CD4-positive, alpha-beta T cell (primary cell): ENCODE data around the gene NSD2. TPM values are rescaled to one million over a fixed set of nuclear protein-coding genes. Genes with fewer than 3 reads are reported as not detected.

Experiments
- ATAC-seq: fragments of 200-7000 bp; cut with Tn5 transposase; one replicate; pipeline ENCODE4 v1.10.0; 2022; ENCODE audit warnings: mild to moderate bottlenecking; ENCODE audit not compliant: poor library complexity
- CTCF ChIA-PET: fragments of 350-600 bp; sonication (Branson Sonifier 250); formaldehyde crosslinking; loops from one replicate; lab custom pipeline; 2021; ENCODE audit warnings: antibody characterized with exemption, inconsistent platforms; lab: Charles Lee
- POLR2A ChIA-PET: fragments of 350-600 bp; sonication (Branson Sonifier 250); formaldehyde crosslinking; loops from one replicate; lab custom pipeline; 2021; ENCODE audit warnings: antibody characterized with exemption, inconsistent platforms; lab: Charles Lee
- DNase-seq, 14 experiments: peaks; one replicate each; pipeline ENCODE4 v3.0.0-alpha.2; 2013 to 2020; ENCODE audit warnings: mixed read lengths in 2 of 14
- H3K27ac ChIP-seq, 2 donors: one replicate each; pipeline versions ENCODE4 v1.5.1 to v1.7.0; 2013; ENCODE audit warnings: low read length in 2 of 2, low read depth in 1 of 2, mild to moderate bottlenecking in 1 of 2
- H3K27me3 ChIP-seq, 2 experiments: 1 replicate in 1 of 2; 2 replicates in 1 of 2; pipeline versions ENCODE4 v1.6.1 to v1.7.0; 2013; ENCODE audit warnings: low read length in 2 of 2, control low read depth in 1 of 2, mild to moderate bottlenecking in 1 of 2, moderate library complexity in 1 of 2; ENCODE audit not compliant: insufficient read depth in 2 of 2, control insufficient read depth in 1 of 2
- H3K36me3 ChIP-seq: one replicate; pipeline ENCODE4 v1.6.1; 2013; ENCODE audit warnings: low read length, control low read depth; ENCODE audit not compliant: insufficient read depth
- H3K4me1 ChIP-seq: one replicate; pipeline ENCODE4 v1.6.1; 2013; ENCODE audit warnings: low read length, control low read depth; ENCODE audit not compliant: insufficient read depth
- H3K4me3 ChIP-seq: one replicate; pipeline ENCODE4 v1.5.1; 2013; ENCODE audit warnings: mild to moderate bottlenecking, low read length, moderate library complexity
- H3K9me3 ChIP-seq, 2 experiments: 1 replicate in 1 of 2; 2 replicates in 1 of 2; pipeline versions ENCODE4 v1.6.1 to v1.7.0; 2013; ENCODE audit warnings: low read length in 2 of 2, mild to moderate bottlenecking in 2 of 2, control low read depth in 1 of 2, moderate library complexity in 1 of 2; ENCODE audit not compliant: control insufficient read depth in 1 of 2, insufficient read depth in 1 of 2
- H3K27ac Mint-ChIP-seq: one replicate; pipeline ENCODE4 v1.8.0; 2020; ENCODE audit warnings: mixed read lengths
- H3K27me3 Mint-ChIP-seq: one replicate; pipeline ENCODE4 v1.8.0; 2021; ENCODE audit warnings: mixed read lengths
- H3K36me3 Mint-ChIP-seq: one replicate; pipeline ENCODE4 v1.8.0; 2021; ENCODE audit warnings: low read depth, mixed read lengths
- H3K4me1 Mint-ChIP-seq: one replicate; pipeline ENCODE4 v1.8.0; 2021; ENCODE audit warnings: low read depth, mixed read lengths
- H3K4me3 Mint-ChIP-seq: one replicate; pipeline ENCODE4 v1.8.0; 2020; ENCODE audit warnings: mild to moderate bottlenecking, mixed read lengths
- H3K9me3 Mint-ChIP-seq: one replicate; pipeline ENCODE4 v1.8.0; 2020; ENCODE audit warnings: mixed read lengths
- intact Hi-C, 2 experiments: fragments of 100-400 bp; cut with DNase I in 1 of 2; cut with micrococcal nuclease in 1 of 2; formaldehyde crosslinking; loops; one replicate each; pipeline versions ENCODE4 v1.15.1 to v1.9.0; 2023 to 2025; cut with DNase I, micrococcal nuclease
- total RNA-seq, 174 experiments: library from RNA in 2 of 174; stranded (reverse) in 2 of 174; gene quantifications; one replicate each; pipeline ENCODE4 v1.2.3 and lab custom pipeline; 2021 to 2026
- TF ChIP-seq, protein P1 (sequence below): fragments of 200-600 bp; IDR thresholded peaks from one replicate; pipeline ENCODE4 v1.8.0; 2022; ENCODE audit warnings: antibody characterized with exemption, mild to moderate bottlenecking

NSD2 gene
- total RNA-seq, 2 experiments from 2014 or later: 42.4 to 45.8 TPM

DNA sequence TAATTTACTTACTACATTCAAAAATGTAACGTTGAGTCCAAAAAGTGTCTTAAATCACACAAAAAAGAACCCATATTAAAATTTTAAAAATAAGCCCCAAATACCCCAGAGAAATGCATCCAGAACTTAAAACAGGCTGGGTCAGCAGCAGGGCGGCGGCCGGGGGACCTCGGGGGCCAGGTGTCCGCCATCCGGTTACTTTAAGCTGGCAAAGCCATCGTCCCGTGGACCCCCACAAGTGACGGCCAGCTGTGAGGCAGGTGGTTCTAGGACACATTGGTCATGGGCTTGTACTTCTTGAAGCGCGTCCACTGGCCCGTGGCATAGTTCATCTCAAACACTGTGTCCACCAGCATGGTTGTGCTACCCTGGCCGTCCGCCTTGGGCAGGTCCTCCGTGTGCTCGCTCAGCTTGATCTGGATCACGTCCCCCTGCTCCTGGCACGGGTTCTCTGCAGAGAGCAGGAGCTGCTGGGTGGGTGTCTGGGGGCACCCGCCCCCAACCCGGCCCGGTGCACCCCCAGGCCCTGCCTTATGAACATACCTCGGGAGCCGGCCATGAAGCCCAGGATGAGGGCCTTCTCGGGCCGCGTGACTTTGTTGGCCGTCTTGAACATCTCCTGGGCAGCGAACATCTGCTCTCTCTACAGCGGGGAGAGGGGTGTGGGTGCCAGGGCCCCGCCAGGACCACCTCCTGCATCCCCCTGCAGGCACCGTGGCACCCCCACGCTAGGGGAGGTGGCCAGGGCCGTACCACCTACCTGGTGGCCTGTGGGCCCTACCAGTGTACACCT lies 112.1 kb downstream of the NSD2 start:
- H3K4me1 Mint-ChIP-seq: no peaks in the 10 kb centered on the region
- H3K4me3 Mint-ChIP-seq: no peak overlapping the region
- no peaks in the 10 kb centered on the region for H3K9me3 Mint-ChIP-seq
- no peak overlapping the region for H3K4me3 ChIP-seq
- POLR2A ChIA-PET: interaction anchor here (1.2 kb wide), 1 partner anchor 26 kb away, joined by 5 read pairs; no protein-coding TSS in a partner anchor
- TF ChIP-seq, protein P1, sequence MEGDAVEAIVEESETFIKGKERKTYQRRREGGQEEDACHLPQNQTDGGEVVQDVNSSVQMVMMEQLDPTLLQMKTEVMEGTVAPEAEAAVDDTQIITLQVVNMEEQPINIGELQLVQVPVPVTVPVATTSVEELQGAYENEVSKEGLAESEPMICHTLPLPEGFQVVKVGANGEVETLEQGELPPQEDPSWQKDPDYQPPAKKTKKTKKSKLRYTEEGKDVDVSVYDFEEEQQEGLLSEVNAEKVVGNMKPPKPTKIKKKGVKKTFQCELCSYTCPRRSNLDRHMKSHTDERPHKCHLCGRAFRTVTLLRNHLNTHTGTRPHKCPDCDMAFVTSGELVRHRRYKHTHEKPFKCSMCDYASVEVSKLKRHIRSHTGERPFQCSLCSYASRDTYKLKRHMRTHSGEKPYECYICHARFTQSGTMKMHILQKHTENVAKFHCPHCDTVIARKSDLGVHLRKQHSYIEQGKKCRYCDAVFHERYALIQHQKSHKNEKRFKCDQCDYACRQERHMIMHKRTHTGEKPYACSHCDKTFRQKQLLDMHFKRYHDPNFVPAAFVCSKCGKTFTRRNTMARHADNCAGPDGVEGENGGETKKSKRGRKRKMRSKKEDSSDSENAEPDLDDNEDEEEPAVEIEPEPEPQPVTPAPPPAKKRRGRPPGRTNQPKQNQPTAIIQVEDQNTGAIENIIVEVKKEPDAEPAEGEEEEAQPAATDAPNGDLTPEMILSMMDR: no peak
- H3K27me3 ChIP-seq: no peaks in the 10 kb centered on the region
- peaks cover 94% of the 10 kb centered on the region for H3K36me3 ChIP-seq
- no peaks in the 10 kb centered on the region for H3K4me1 ChIP-seq
- H3K27ac ChIP-seq: no peak overlapping the region
- no peak overlapping the region for H3K27ac Mint-ChIP-seq
- CTCF ChIA-PET: no interaction called here
- no peaks in the 10 kb centered on the region for H3K9me3 ChIP-seq
- peaks cover 75% of the 10 kb centered on the region for H3K36me3 Mint-ChIP-seq
- intact Hi-C loops: no loop called here
- H3K27me3 Mint-ChIP-seq: no peaks in the 10 kb centered on the region
- DNase-seq: no peak
- ATAC-seq: no peak

DNA sequence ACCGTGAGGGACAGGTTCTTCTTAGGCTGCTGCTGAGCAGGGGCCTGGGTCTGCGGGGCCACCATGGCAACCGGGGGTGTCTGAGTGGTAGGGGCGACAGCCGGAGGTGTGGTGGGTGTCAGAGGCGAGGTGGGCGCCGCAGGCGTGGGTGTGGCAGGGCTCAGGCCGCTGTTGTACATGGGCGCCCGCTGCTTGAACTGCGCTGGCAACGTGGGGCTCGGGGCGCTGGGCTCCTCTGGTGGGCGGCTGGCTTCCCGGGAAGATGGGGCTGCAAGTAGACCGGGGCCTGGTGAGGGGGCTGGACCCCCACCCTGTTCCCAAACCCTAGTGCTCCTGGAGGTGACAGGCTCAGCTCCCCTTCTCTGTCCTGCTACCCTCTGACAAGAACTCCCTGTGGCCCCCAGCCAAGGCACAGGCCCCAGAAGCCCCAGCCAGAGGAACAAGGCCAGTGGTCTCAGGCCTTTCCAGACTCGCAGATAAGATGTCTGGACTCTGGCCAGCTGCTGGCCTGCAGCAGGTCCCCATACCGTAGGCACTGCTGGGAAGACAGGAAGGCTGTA lies 112.7 kb downstream of the NSD2 start:
- Mint-ChIP-seq H3K9me3 (no peaks in the 10 kb centered on the region), H3K36me3 (peaks cover 74% of the 10 kb centered on the region), H3K27me3 (no peaks in the 10 kb centered on the region), H3K4me3 (no peak overlapping the region), H3K4me1 (no peaks in the 10 kb centered on the region), H3K27ac (no peak overlapping the region)
- CTCF ChIA-PET: no interaction called here
- intact Hi-C loops: no loop called here
- POLR2A ChIA-PET: no interaction called here
- H3K4me1 ChIP-seq: no peaks in the 10 kb centered on the region
- H3K27ac ChIP-seq: no peak overlapping the region
- no peak for ATAC-seq
- H3K9me3 ChIP-seq: no peaks in the 10 kb centered on the region
- DNase-seq: no peak
- H3K4me3 ChIP-seq: no peak overlapping the region
- TF ChIP-seq, protein P1: no peak
- peaks cover 90% of the 10 kb centered on the region for H3K36me3 ChIP-seq
- H3K27me3 ChIP-seq: no peaks in the 10 kb centered on the region

DNA sequence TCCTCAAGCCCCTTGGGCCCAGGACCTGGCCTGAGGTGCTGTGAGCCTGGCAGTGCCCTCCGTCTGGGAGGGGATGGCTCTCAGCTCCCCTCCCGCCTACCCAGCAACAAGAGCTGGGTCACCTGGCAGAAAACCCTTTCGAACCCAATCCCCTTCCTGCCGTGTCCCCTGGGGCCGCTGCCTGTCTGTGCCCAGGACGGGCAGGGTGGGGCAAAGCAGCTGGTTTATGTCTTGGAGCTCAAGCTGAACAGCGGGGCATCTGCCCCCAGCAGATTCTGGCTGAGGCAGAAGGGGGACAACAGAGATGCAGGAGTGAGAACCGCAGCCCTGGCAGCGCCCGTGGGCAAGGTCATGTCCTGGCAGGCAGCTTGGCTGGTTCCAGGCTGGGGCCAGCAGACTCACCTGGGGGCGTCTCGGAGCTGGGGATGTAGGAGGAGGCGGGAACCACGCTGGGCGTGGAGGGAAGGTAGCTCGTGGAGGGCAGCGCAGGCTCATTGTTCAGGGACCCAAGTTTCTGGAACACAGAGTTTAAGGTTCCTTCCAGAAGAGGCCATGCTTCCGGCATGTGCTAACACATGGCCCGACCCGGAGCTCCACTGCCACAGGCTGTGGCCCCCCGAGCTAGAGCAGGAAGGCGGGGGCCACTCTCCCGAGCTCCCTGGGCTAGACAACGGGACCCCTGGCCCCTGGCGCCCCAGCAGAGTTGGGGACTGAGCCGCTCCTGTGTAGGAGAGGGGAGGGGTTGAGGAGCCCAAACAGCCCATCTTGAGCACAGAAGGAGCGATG lies 113.4 kb downstream of the NSD2 start:
- H3K4me1 ChIP-seq: no peaks in the 10 kb centered on the region
- ChIA-PET CTCF (no interaction called here), POLR2A (interaction anchor here (1.0 kb wide), 1 partner anchor 22 kb away, joined by 3 read pairs; no protein-coding TSS in a partner anchor)
- intact Hi-C loops: no loop called here
- Mint-ChIP-seq H3K4me3 (no peak overlapping the region), H3K27me3 (no peaks in the 10 kb centered on the region), H3K4me1 (no peaks in the 10 kb centered on the region), H3K9me3 (no peaks in the 10 kb centered on the region), H3K36me3 (peaks cover 72% of the 10 kb centered on the region), H3K27ac (no peak overlapping the region)
- H3K9me3 ChIP-seq: no peaks in the 10 kb centered on the region
- TF ChIP-seq, protein P1: no peak
- H3K36me3 ChIP-seq: peaks cover 90% of the 10 kb centered on the region
- H3K27me3 ChIP-seq: no peaks in the 10 kb centered on the region
- ATAC-seq: no peak
- no peak overlapping the region for H3K4me3 ChIP-seq
- no peak for DNase-seq
- H3K27ac ChIP-seq: no peak overlapping the region
